ENCODE data around the gene CRMP1. TPM values are rescaled to one million over a fixed set of nuclear protein-coding genes. Genes with fewer than 3 reads are reported as not detected.

Gene CRMP1
- total and polyA plus RNA-seq, 2 of the 8 experiments (the other 6 are each of a cell fraction or from before 2014, with no cell fraction given), result 120 to 131 TPM

GRCh38 chr4:5804656-5805055, 88.2 kb downstream of the CRMP1 start:
- Histone ChIP-seq H3K23me2 (ENCODE audit: low read depth, low read length) (no peaks in the 10 kb centered on the region), H3K4ac (replicated peaks; ENCODE audit: insufficient read length, low read depth, low read length) (no peak overlapping the region), H3K18ac (ENCODE audit: extremely low read depth, low read length) (no peak overlapping the region), H4K5ac (ENCODE audit: insufficient read length, low read depth, low read length) (no peak overlapping the region), H4K91ac (replicated peaks; ENCODE audit: insufficient read length, low read length) (no peak overlapping the region), H3K56ac (replicated peaks; ENCODE audit: insufficient read length, low read depth, low read length) (no peak overlapping the region), H2BK5ac (ENCODE audit: low read depth, low read length) (no peak overlapping the region), H2BK15ac (ENCODE audit: low read length) (0 out of 2 replicates have a peak overlapping the region, but pooled peaks have one; percentile 46), H3K79me1 (ENCODE audit: low read depth, low read length) (no peaks in the 10 kb centered on the region), H4K8ac (ENCODE audit: extremely low read depth, insufficient read depth, low read length) (no peak overlapping the region), H2BK20ac (ENCODE audit: low read length) (no peak overlapping the region), H3K4me1 (replicated peaks in 1 of 4; ENCODE audit: control insufficient read depth in 3 of 4, insufficient read depth in 4 of 4, low read length in 3 of 4) (no peaks in the 10 kb centered on the region), H3K27me3 (replicated peaks in 1 of 4; ENCODE audit: control insufficient read depth in 3 of 4, extremely low read depth in 1 of 4, insufficient read depth in 3 of 4, low read length in 3 of 4) (no peaks in the 10 kb centered on the region), H3K4me2 (ENCODE audit: insufficient read depth in 1 of 2, low read depth in 2 of 2, low read length in 2 of 2) (no peak overlapping the region), H2BK120ac (replicated peaks; ENCODE audit: low read depth, low read length) (no peak overlapping the region), H2AFZ (ENCODE audit: low read length) (no peak overlapping the region), H3K9me3 (ENCODE audit: insufficient read depth in 2 of 2, low read depth in 1 of 2, low read length in 1 of 2) (no peaks in the 10 kb centered on the region), H4K20me1 (replicated peaks in 1 of 2; ENCODE audit: control insufficient read depth in 1 of 2, insufficient read depth in 2 of 2, low read length in 2 of 2) (peaks cover 0 to 9% of the 10 kb centered on the region in 2 experiments), H3K9ac (replicated peaks in 1 of 4; ENCODE audit: extremely low read depth in 1 of 4, low read depth in 3 of 4, low read length in 3 of 4) (no peak overlapping the region), H3K23ac (ENCODE audit: insufficient read length) (no peak overlapping the region), H3K36me3 (ENCODE audit: control insufficient read depth in 2 of 4, insufficient read depth in 4 of 4, low read length in 3 of 4) (peaks cover 0 to 8% (median 3%) of the 10 kb centered on the region in 4 experiments; a peak in 3 of 8 replicates), H2BK12ac (ENCODE audit: low read depth, low read length) (no peak overlapping the region), H3K4me3 (ENCODE audit: extremely low read depth in 1 of 4, insufficient read depth in 2 of 4, low read depth in 3 of 4, low read length in 4 of 4) (no peak overlapping the region), H3K79me2 (ENCODE audit: control insufficient read depth in 1 of 2, insufficient read depth in 2 of 2, low read length in 2 of 2) (no peaks in the 10 kb centered on the region), H3K27ac (ENCODE audit: low read depth, low read length) (no peak overlapping the region), H2AK5ac (ENCODE audit: low read depth, low read length) (no peak overlapping the region), H3K14ac (ENCODE audit: insufficient read length) (no peak overlapping the region)
- DNase-seq (ENCODE audit: low read depth in 1 of 2, low spot score in 2 of 2) (no peak), FAIRE-seq (no peak)
- WGBS, 2 experiments (ENCODE audit: extremely low coverage in 1 of 2, insufficient coverage in 1 of 2, insufficient read length in 1 of 2, insufficient replicate concordance in 2 of 2, low coverage in 1 of 2, low lambda C conversion rate in 2 of 2, missing lambda C conversion rate in 1 of 2), result 94% methylated on average over 14 of the region's 14 CpGs; no CpG with 5 or more reads in 1 of the 2 experiments
- ChIA-PET POLR2A (ENCODE audit: partially characterized antibody) (interaction anchor here (1.8 kb wide), 1 partner anchor 11 kb away, joined by 6 read pairs; no protein-coding TSS in a partner anchor), CTCF (ENCODE audit: partially characterized antibody) (interaction anchor here (0.5 to 3.6 kb wide), 9 partner anchors 8 to 195 kb away, joined by 3 to 23 read pairs (median 7); no protein-coding TSS in a partner anchor)
- TF ChIP-seq RAD21 (IDR thresholded peaks at IDR 0.05 in 1 of 2, conservative IDR thresholded peaks at IDR 0.05 in 1 of 2; ENCODE audit: low read depth in 2 of 2, low read length in 2 of 2), result peak; percentile 25 to 42; a peak in 3 of 4 replicates
- no peak for TF ChIP-seq SAP30 (IDR thresholded peaks at IDR 0.05; ENCODE audit: insufficient read depth, insufficient replicate concordance, low read length)
- TF ChIP-seq NRF1 (IDR thresholded peaks at IDR 0.05; ENCODE audit: low read depth, low read length), result no peak
- TF ChIP-seq BRCA1 (IDR thresholded peaks at IDR 0.05; ENCODE audit: low read depth, low read length), result no peak
- TF ChIP-seq KDM4A (IDR thresholded peaks at IDR 0.05; ENCODE audit: low read depth, low read length, severe bottlenecking), result no peak
- TF ChIP-seq TAF1 (IDR thresholded peaks at IDR 0.05; ENCODE audit: low read depth, low read length), result no peak
- no peak for TF ChIP-seq SIN3A (conservative IDR thresholded peaks at IDR 0.05 in 1 of 2, IDR thresholded peaks at IDR 0.05 in 1 of 2; ENCODE audit: low read depth in 1 of 2, low read length in 2 of 2)
- no peak for TF ChIP-seq ATF3 (IDR thresholded peaks at IDR 0.05; ENCODE audit: insufficient read depth, low read depth, low read length)
- peak; percentile 41 to 62 (median 58) for TF ChIP-seq CTCF (IDR thresholded peaks at IDR 0.05; ENCODE audit: control extremely low read depth in 1 of 3, insufficient read depth in 1 of 3, low read depth in 1 of 3, low read length in 3 of 3)

Data from H1 (cell line).